GM23338 (cell line): ENCODE data around the gene CABP4. TPM values are rescaled to one million over a fixed set of nuclear protein-coding genes. Genes with fewer than 3 reads are reported as not detected.

ENCODE experiments used
- ATAC-seq: fragments of 200-7000 bp; cut with Tn5 transposase; 3 replicates; pipeline ENCODE4 v1.9.1; 2020
- DNase-seq: peaks from one replicate; pipeline ENCODE4 v3.0.0-alpha.2; 2015; ENCODE audit warnings: low spot score
- H2AFZ ChIP-seq: fragments of 200-600 bp; sonication (generic); 2 replicates; pipeline ENCODE4 v1.8.0; 2016; ENCODE audit warnings: antibody characterized with exemption, mild to moderate bottlenecking, moderate library complexity
- H3F3A ChIP-seq: fragments of 200-600 bp; sonication (generic); replicated peaks from 2 replicates; pipeline ENCODE4 v1.8.0; 2017; ENCODE audit warnings: antibody characterized with exemption, mixed run types, low read depth
- H3K27ac ChIP-seq: fragments of 200-600 bp; sonication (generic); 2 replicates; pipeline ENCODE4 v1.6.1; 2016; ENCODE audit warnings: low read depth
- H3K27me3 ChIP-seq: fragments of 200-600 bp; sonication (generic); 2 replicates; pipeline ENCODE4 v1.8.0; 2016; ENCODE audit warnings: mild to moderate bottlenecking, mixed run types, moderate library complexity; ENCODE audit not compliant: insufficient read depth
- H3K36me3 ChIP-seq: fragments of 200-600 bp; sonication (generic); 2 replicates; pipeline ENCODE4 v1.8.0; 2016; ENCODE audit warnings: mild to moderate bottlenecking; ENCODE audit not compliant: insufficient read depth
- H3K4me1 ChIP-seq: fragments of 200-600 bp; sonication (generic); 2 replicates; pipeline ENCODE4 v1.8.0; 2016; ENCODE audit warnings: mild to moderate bottlenecking, moderate library complexity; ENCODE audit not compliant: insufficient read depth
- H3K4me2 ChIP-seq: fragments of 200-600 bp; sonication (generic); 2 replicates; pipeline ENCODE4 v1.7.1; 2017; ENCODE audit warnings: mixed run types
- H3K4me3 ChIP-seq: fragments of 200-600 bp; sonication (generic); 2 replicates; pipeline ENCODE4 v1.6.1; 2016; ENCODE audit warnings: mixed run types
- H3K79me2 ChIP-seq: fragments of 200-600 bp; sonication (generic); replicated peaks from 2 replicates; pipeline ENCODE4 v1.8.0; 2017; ENCODE audit warnings: mild to moderate bottlenecking; ENCODE audit not compliant: insufficient read depth
- H3K9me2 ChIP-seq: fragments of 200-600 bp; sonication (generic); 2 replicates; pipeline ENCODE4 v1.8.0; 2017; ENCODE audit not compliant: insufficient read depth
- H4K20me1 ChIP-seq: fragments of 200-600 bp; sonication (generic); replicated peaks from 2 replicates; pipeline ENCODE4 v1.8.0; 2017; ENCODE audit warnings: mild to moderate bottlenecking; ENCODE audit not compliant: insufficient read depth
- H3K27ac Mint-ChIP-seq: 2 replicates; pipeline ENCODE4 v1.8.0; 2020; ENCODE audit warnings: inconsistent platforms, mild to moderate bottlenecking, moderate library complexity, mixed read lengths
- H3K27me3 Mint-ChIP-seq: 3 replicates; pipeline ENCODE4 v1.8.0; 2022; ENCODE audit warnings: low read depth, mild to moderate bottlenecking, moderate library complexity, mixed read lengths, inconsistent platforms; ENCODE audit not compliant: insufficient read depth, poor library complexity
- H3K36me3 Mint-ChIP-seq: 3 replicates; pipeline ENCODE4 v1.8.0; 2021; ENCODE audit warnings: low read depth, mild to moderate bottlenecking, inconsistent platforms, moderate library complexity, mixed read lengths
- H3K4me1 Mint-ChIP-seq: 3 replicates; pipeline ENCODE4 v1.8.0; 2020; ENCODE audit warnings: mild to moderate bottlenecking, inconsistent platforms, mixed read lengths
- H3K4me3 Mint-ChIP-seq: 3 replicates; pipeline ENCODE4 v1.8.0; 2021; ENCODE audit warnings: moderate library complexity, mild to moderate bottlenecking, inconsistent platforms, mixed read lengths
- H3K9me3 Mint-ChIP-seq: 3 replicates; pipeline ENCODE4 v1.8.0; 2020; ENCODE audit warnings: moderate library complexity, mild to moderate bottlenecking, inconsistent platforms, mixed read lengths
- ETS1 ChIP-seq: IDR thresholded peaks from 2 replicates; pipeline ENCODE4 v1.6.1; 2016; ENCODE audit warnings: antibody characterized with exemption
- EZH2 ChIP-seq: fragments of 200-600 bp; sonication (generic); IDR thresholded peaks from one replicate; pipeline ENCODE4 v1.8.0; 2017; ENCODE audit warnings: antibody characterized with exemption, mild to moderate bottlenecking, low read depth; ENCODE audit not compliant: unreplicated experiment
- EZH2phosphoT487 ChIP-seq: fragments of 200-600 bp; sonication (generic); IDR thresholded peaks from one replicate; pipeline ENCODE4 v1.8.1; 2018; ENCODE audit warnings: antibody characterized with exemption; ENCODE audit not compliant: unreplicated experiment
- JUNB ChIP-seq: IDR thresholded peaks from one replicate; pipeline ENCODE4 v1.6.1; 2016; ENCODE audit warnings: antibody characterized with exemption; ENCODE audit not compliant: unreplicated experiment
- NANOG ChIP-seq: IDR thresholded peaks from 2 replicates; pipeline ENCODE4 v1.6.1; 2016; ENCODE audit warnings: antibody characterized with exemption, borderline replicate concordance
- POLR2AphosphoS5 ChIP-seq: IDR thresholded peaks from 2 replicates; pipeline ENCODE4 v1.6.1; 2016; ENCODE audit warnings: antibody characterized with exemption, low read depth
- ZNF114 ChIP-seq: fragments of 250-450 bp; sonication (Bioruptor Pico); IDR thresholded peaks from 2 replicates; pipeline ENCODE4 v1.5.0; 2020; ENCODE audit warnings: mild to moderate bottlenecking, moderate library complexity
- ZNF331 ChIP-seq: fragments of 250-450 bp; sonication (Bioruptor Pico); IDR thresholded peaks from 2 replicates; pipeline ENCODE4 v1.5.0; 2020; ENCODE audit warnings: low read depth, mild to moderate bottlenecking, moderate library complexity
- polyA plus RNA-seq: library from polyadenylated mRNA; unstranded; fragments of >200 nt; fragmentation: Nextera tagmentation; extraction: Ambion mirVana; gene quantifications from 2 replicates; pipeline ENCODE4 v1.2.1, GENCODE V29; 2016
- total RNA-seq: library from RNA; depleted of rRNA; stranded (reverse); fragments of >200 nt; shearing (Covaris generic); gene quantifications from 2 replicates; pipeline ENCODE4 v1.2.3, GENCODE V29; 2014
- TF ChIP-seq, protein P1 (sequence below): fragments of 250-450 bp; sonication (Bioruptor Pico); IDR thresholded peaks from 2 replicates; pipeline ENCODE4 v1.5.0; 2020; ENCODE audit warnings: mild to moderate bottlenecking, moderate library complexity
- TF ChIP-seq, protein P2 (sequence below): IDR thresholded peaks from one replicate; pipeline ENCODE4 v1.6.1; 2018; ENCODE audit warnings: antibody characterized with exemption; ENCODE audit not compliant: unreplicated experiment
- TF ChIP-seq, protein P3 (sequence below), 2 experiments: fragments of 200-600 bp in 1 of 2; sonication (generic) in 1 of 2; conservative IDR thresholded peaks; 2 replicates each; pipeline versions ENCODE4 v1.5.1 to v1.6.1; 2016 to 2017; ENCODE audit warnings: antibody characterized with exemption in 2 of 2, low read depth in 2 of 2, mild to moderate bottlenecking in 2 of 2, moderate library complexity in 1 of 2

CABP4 gene
- total and polyA plus RNA-seq, 2 experiments from 2014 or later = 0.28 TPM; not detected in 1

- no peak for TF ChIP-seq ZNF114
- TF ChIP-seq, protein P1, sequence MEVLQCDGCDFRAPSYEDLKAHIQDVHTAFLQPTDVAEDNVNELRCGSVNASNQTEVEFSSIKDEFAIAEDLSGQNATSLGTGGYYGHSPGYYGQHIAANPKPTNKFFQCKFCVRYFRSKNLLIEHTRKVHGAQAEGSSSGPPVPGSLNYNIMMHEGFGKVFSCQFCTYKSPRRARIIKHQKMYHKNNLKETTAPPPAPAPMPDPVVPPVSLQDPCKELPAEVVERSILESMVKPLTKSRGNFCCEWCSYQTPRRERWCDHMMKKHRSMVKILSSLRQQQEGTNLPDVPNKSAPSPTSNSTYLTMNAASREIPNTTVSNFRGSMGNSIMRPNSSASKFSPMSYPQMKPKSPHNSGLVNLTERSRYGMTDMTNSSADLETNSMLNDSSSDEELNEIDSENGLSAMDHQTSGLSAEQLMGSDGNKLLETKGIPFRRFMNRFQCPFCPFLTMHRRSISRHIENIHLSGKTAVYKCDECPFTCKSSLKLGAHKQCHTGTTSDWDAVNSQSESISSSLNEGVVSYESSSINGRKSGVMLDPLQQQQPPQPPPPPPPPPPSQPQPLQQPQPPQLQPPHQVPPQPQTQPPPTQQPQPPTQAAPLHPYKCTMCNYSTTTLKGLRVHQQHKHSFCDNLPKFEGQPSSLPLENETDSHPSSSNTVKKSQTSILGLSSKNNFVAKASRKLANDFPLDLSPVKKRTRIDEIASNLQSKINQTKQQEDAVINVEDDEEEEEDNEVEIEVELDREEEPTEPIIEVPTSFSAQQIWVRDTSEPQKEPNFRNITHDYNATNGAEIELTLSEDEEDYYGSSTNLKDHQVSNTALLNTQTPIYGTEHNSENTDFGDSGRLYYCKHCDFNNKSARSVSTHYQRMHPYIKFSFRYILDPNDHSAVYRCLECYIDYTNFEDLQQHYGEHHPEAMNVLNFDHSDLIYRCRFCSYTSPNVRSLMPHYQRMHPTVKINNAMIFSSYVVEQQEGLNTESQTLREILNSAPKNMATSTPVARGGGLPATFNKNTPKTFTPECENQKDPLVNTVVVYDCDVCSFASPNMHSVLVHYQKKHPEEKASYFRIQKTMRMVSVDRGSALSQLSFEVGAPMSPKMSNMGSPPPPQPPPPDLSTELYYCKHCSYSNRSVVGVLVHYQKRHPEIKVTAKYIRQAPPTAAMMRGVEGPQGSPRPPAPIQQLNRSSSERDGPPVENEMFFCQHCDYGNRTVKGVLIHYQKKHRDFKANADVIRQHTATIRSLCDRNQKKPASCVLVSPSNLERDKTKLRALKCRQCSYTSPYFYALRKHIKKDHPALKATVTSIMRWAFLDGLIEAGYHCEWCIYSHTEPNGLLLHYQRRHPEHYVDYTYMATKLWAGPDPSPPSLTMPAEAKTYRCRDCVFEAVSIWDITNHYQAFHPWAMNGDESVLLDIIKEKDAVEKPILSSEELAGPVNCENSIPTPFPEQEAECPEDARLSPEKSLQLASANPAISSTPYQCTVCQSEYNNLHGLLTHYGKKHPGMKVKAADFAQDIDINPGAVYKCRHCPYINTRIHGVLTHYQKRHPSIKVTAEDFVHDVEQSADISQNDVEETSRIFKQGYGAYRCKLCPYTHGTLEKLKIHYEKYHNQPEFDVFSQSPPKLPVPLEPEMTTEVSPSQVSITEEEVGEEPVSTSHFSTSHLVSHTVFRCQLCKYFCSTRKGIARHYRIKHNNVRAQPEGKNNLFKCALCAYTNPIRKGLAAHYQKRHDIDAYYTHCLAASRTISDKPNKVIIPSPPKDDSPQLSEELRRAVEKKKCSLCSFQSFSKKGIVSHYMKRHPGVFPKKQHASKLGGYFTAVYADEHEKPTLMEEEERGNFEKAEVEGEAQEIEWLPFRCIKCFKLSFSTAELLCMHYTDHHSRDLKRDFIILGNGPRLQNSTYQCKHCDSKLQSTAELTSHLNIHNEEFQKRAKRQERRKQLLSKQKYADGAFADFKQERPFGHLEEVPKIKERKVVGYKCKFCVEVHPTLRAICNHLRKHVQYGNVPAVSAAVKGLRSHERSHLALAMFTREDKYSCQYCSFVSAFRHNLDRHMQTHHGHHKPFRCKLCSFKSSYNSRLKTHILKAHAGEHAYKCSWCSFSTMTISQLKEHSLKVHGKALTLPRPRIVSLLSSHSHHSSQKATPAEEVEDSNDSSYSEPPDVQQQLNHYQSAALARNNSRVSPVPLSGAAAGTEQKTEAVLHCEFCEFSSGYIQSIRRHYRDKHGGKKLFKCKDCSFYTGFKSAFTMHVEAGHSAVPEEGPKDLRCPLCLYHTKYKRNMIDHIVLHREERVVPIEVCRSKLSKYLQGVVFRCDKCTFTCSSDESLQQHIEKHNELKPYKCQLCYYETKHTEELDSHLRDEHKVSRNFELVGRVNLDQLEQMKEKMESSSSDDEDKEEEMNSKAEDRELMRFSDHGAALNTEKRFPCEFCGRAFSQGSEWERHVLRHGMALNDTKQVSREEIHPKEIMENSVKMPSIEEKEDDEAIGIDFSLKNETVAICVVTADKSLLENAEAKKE (CRISPR knock-in tag) = no peak
- TF ChIP-seq ZNF331 = no peak
- TF ChIP-seq, protein P2, sequence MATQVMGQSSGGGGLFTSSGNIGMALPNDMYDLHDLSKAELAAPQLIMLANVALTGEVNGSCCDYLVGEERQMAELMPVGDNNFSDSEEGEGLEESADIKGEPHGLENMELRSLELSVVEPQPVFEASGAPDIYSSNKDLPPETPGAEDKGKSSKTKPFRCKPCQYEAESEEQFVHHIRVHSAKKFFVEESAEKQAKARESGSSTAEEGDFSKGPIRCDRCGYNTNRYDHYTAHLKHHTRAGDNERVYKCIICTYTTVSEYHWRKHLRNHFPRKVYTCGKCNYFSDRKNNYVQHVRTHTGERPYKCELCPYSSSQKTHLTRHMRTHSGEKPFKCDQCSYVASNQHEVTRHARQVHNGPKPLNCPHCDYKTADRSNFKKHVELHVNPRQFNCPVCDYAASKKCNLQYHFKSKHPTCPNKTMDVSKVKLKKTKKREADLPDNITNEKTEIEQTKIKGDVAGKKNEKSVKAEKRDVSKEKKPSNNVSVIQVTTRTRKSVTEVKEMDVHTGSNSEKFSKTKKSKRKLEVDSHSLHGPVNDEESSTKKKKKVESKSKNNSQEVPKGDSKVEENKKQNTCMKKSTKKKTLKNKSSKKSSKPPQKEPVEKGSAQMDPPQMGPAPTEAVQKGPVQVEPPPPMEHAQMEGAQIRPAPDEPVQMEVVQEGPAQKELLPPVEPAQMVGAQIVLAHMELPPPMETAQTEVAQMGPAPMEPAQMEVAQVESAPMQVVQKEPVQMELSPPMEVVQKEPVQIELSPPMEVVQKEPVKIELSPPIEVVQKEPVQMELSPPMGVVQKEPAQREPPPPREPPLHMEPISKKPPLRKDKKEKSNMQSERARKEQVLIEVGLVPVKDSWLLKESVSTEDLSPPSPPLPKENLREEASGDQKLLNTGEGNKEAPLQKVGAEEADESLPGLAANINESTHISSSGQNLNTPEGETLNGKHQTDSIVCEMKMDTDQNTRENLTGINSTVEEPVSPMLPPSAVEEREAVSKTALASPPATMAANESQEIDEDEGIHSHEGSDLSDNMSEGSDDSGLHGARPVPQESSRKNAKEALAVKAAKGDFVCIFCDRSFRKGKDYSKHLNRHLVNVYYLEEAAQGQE = no peak
- TF ChIP-seq, protein P3, sequence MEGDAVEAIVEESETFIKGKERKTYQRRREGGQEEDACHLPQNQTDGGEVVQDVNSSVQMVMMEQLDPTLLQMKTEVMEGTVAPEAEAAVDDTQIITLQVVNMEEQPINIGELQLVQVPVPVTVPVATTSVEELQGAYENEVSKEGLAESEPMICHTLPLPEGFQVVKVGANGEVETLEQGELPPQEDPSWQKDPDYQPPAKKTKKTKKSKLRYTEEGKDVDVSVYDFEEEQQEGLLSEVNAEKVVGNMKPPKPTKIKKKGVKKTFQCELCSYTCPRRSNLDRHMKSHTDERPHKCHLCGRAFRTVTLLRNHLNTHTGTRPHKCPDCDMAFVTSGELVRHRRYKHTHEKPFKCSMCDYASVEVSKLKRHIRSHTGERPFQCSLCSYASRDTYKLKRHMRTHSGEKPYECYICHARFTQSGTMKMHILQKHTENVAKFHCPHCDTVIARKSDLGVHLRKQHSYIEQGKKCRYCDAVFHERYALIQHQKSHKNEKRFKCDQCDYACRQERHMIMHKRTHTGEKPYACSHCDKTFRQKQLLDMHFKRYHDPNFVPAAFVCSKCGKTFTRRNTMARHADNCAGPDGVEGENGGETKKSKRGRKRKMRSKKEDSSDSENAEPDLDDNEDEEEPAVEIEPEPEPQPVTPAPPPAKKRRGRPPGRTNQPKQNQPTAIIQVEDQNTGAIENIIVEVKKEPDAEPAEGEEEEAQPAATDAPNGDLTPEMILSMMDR (conservative IDR thresholded peaks at IDR 0.05; ENCODE audit: low read depth in 2 of 2) = no peak
- TF ChIP-seq EZH2phosphoT487 = no peak
- no peak for TF ChIP-seq NANOG
- no peak for TF ChIP-seq JUNB
- TF ChIP-seq ETS1 = no peak
- TF ChIP-seq EZH2 = no peak
- TF ChIP-seq POLR2AphosphoS5 = no peak
- Mint-ChIP-seq H3K4me1 (peaks cover under 1% of the 10 kb centered on the region; the same call in 2 of the 3 replicates), H3K9me3 (no peaks in the 10 kb centered on the region; the same call in 2 of the 3 replicates), H3K27ac (no peak overlapping the region), H3K36me3 (peaks cover 9% of the 10 kb centered on the region; the same call in 2 of the 3 replicates), H3K27me3 (peaks cover 6% of the 10 kb centered on the region), H3K4me3 (no peak overlapping the region)
- Histone ChIP-seq H3F3A (no peaks in the 10 kb centered on the region), H3K27me3 (no peaks in the 10 kb centered on the region), H3K79me2 (no peaks in the 10 kb centered on the region), H2AFZ (no peak overlapping the region), H4K20me1 (peaks cover 2% of the 10 kb centered on the region; the same call in 1 of the 2 replicates), H3K4me2 (no peak overlapping the region), H3K9me2 (no peaks in the 10 kb centered on the region), H3K4me3 (no peak overlapping the region), H3K4me1 (no peaks in the 10 kb centered on the region), H3K27ac (no peak overlapping the region), H3K36me3 (peaks cover 4% of the 10 kb centered on the region; the same call in 1 of the 2 replicates)
- no peak for DNase-seq
- ATAC-seq = no peak
Measured at GRCh38 chr11:67497656-67498291, 42.6 kb downstream of the CABP4 start.
